ENCODE data around the gene ACAA1. TPM values are rescaled to one million over a fixed set of nuclear protein-coding genes. Genes with fewer than 3 reads are reported as not detected.
A peak's percentile ranks its signal among the peaks of the same experiment; 100 is the strongest.

ACAA1 gene
- total and polyA plus RNA-seq, 9 of the 15 experiments (the other 6 are each of a cell fraction or from before 2014, with no cell fraction given): 4.0 to 88.9 (median 57.2) TPM

DNA sequence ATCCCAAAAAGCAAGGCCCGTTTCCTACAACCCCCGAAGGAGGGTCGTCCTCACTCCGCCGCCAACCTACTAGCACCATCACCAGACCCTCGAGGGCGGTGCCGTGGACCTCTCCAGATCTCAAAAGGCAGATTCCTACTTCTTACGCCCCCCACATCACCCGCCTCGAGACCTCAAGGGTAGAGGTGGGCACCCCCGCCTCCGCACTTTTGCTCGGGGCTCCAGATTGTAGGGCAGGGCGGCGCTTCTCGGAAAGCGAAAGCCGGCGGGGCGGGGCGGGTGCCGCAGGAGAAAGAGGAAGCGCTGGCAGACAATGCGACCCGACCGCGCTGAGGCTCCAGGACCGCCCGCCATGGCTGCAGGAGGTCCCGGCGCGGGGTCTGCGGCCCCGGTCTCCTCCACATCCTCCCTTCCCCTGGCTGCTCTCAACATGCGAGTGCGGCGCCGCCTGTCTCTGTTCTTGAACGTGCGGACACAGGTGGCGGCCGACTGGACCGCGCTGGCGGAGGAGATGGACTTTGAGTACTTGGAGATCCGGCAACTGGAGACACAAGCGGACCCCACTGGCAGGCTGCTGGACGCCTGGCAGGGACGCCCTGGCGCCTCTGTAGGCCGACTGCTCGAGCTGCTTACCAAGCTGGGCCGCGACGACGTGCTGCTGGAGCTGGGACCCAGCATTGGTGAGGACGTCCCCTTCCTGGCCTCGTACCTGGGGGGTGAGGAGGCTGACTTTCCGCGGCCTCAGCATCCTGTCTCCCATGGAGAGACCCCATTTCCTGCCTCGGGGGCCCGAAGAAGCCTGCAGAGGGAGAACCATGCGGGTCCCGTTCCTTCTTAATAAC lies 1.6 kb upstream of the ACAA1 start, which contains the start of gene MYD88 (continued):
- peak; percentile 37 for TF ChIP-seq SMAD1 (IDR thresholded peaks at IDR 0.05; ENCODE audit: low read depth, low read length, partially characterized antibody)
- TF ChIP-seq HCFC1 (IDR thresholded peaks at IDR 0.05; ENCODE audit: low read depth, low read length): peak; percentile 17; the same call in 1 of the 2 replicates
- no peak for TF ChIP-seq ZFPM2 (CRISPR knock-in tag; IDR thresholded peaks at IDR 0.05)
- no peak; the same call in 1 of the 2 replicates for TF ChIP-seq L3MBTL2 (IDR thresholded peaks at IDR 0.05)
- TF ChIP-seq, protein P1, sequence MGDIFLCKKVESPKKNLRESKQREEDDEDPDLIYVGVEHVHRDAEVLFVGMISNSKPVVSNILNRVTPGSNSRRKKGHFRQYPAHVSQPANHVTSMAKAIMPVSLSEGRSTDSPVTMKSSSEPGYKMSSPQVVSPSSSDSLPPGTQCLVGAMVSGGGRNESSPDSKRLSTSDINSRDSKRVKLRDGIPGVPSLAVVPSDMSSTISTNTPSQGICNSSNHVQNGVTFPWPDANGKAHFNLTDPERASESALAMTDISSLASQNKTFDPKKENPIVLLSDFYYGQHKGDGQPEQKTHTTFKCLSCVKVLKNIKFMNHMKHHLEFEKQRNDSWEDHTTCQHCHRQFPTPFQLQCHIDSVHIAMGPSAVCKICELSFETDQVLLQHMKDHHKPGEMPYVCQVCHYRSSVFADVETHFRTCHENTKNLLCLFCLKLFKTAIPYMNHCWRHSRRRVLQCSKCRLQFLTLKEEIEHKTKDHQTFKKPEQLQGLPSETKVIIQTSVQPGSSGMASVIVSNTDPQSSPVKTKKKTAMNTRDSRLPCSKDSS (IDR thresholded peaks at IDR 0.05; ENCODE audit: low read depth, partially characterized antibody): no peak
- no peak for TF ChIP-seq ADNP (tag; IDR thresholded peaks at IDR 0.05)
- no peak for TF ChIP-seq ZNF780A (CRISPR knock-in tag; IDR thresholded peaks at IDR 0.05)
- TF ChIP-seq POLR2G (IDR thresholded peaks at IDR 0.05; ENCODE audit: low read depth, low read length): peak; percentile 100
- no peak for TF ChIP-seq ASH1L (IDR thresholded peaks at IDR 0.05; ENCODE audit: borderline replicate concordance, low read depth, partially characterized antibody)
- TF ChIP-seq SMC3 (conservative IDR thresholded peaks at IDR 0.05; ENCODE audit: insufficient read depth, low read depth, low read length): 0 out of 2 replicates have a peak, but pooled peaks have one; percentile 8
- no peak for TF ChIP-seq YBX1 (IDR thresholded peaks at IDR 0.05)
- TF ChIP-seq YY1 (IDR thresholded peaks at IDR 0.05; ENCODE audit: borderline replicate concordance in 1 of 3, control insufficient read depth in 1 of 3, extremely low read depth in 1 of 3, insufficient read depth in 3 of 3, insufficient read length in 1 of 3, insufficient replicate concordance in 2 of 3, low read depth in 1 of 3, low read length in 2 of 3): peak; percentile 44 to 89 (median 87)
- no peak for TF ChIP-seq HNRNPUL1 (IDR thresholded peaks at IDR 0.05; ENCODE audit: low read length)
- no peak for TF ChIP-seq C11orf30 (IDR thresholded peaks at IDR 0.05; ENCODE audit: low read depth)
- TF ChIP-seq, protein P2, sequence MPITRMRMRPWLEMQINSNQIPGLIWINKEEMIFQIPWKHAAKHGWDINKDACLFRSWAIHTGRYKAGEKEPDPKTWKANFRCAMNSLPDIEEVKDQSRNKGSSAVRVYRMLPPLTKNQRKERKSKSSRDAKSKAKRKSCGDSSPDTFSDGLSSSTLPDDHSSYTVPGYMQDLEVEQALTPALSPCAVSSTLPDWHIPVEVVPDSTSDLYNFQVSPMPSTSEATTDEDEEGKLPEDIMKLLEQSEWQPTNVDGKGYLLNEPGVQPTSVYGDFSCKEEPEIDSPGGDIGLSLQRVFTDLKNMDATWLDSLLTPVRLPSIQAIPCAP (CRISPR knock-in tag; IDR thresholded peaks at IDR 0.05; ENCODE audit: borderline replicate concordance): no peak
- TF ChIP-seq FOXM1 (IDR thresholded peaks at IDR 0.05; ENCODE audit: low read depth): no peak
- TF ChIP-seq FOXM1 (CRISPR knock-in tag; IDR thresholded peaks at IDR 0.05; ENCODE audit: low read depth): peak; percentile 84; the same call in 1 of the 2 replicates
- no peak for TF ChIP-seq MED1 (CRISPR knock-in tag; IDR thresholded peaks at IDR 0.05; ENCODE audit: borderline replicate concordance)
- TF ChIP-seq, protein P3, sequence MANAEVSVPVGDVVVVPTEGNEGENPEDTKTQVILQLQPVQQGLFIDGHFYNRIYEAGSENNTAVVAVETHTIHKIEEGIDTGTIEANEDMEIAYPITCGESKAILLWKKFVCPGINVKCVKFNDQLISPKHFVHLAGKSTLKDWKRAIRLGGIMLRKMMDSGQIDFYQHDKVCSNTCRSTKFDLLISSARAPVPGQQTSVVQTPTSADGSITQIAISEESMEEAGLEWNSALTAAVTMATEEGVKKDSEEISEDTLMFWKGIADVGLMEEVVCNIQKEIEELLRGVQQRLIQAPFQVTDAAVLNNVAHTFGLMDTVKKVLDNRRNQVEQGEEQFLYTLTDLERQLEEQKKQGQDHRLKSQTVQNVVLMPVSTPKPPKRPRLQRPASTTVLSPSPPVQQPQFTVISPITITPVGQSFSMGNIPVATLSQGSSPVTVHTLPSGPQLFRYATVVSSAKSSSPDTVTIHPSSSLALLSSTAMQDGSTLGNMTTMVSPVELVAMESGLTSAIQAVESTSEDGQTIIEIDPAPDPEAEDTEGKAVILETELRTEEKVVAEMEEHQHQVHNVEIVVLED (CRISPR knock-in tag; IDR thresholded peaks at IDR 0.05): 0 out of 2 replicates have a peak, but pooled peaks have one; percentile 33
- peak; percentile 64 to 86 for TF ChIP-seq MAZ (CRISPR knock-in tag; conservative IDR thresholded peaks at IDR 0.05 in 1 of 2, IDR thresholded peaks at IDR 0.05 in 1 of 2)
- no peak for TF ChIP-seq ZNF561 (CRISPR knock-in tag; conservative IDR thresholded peaks at IDR 0.05)

All from K562 (cell line).